Activated CD4-positive, alpha-beta T cell treated with anti-CD3 and anti-CD28 coated beads, Interleukin-2, Interleukin-4, amounts not matched to agents 100 ng/mL and 50 ng/mL, durations not matched to agents 16 hours and 8 hours (primary cell): ENCODE data around the gene HDLBP.
A peak's percentile ranks its signal among the peaks of the same experiment; 100 is the strongest.
"Not testable (repeated sequence)": the region's sequence is repeated elsewhere in the genome, so short reads cannot be mapped to it uniquely, and the experiment has no call there.

ENCODE experiments used
- DNase-seq: peaks from one replicate; pipeline ENCODE4 v3.0.0-alpha.2; 2020; ENCODE audit warnings: low spot score

HDLBP gene

GRCh38 chr2:241329669-241330615, 14.5 kb upstream of the HDLBP start:
- DNase-seq: no peak

- no peak for DNase-seq
These were observed 9.8 kb upstream of the HDLBP start for GRCh38 chr2:241325257-241325656.

- DNase-seq: no peak
These were observed 9.3 kb upstream of the HDLBP start for GRCh38 chr2:241324775-241325174.

- no peak for DNase-seq
These were observed 8.3 kb upstream of the HDLBP start for GRCh38 chr2:241323778-241324177.

- no peak for DNase-seq
These were observed 6.4 kb upstream of the HDLBP start for GRCh38 chr2:241321886-241322285.

GRCh38 chr2:241321033-241321432, 5.6 kb upstream of the HDLBP start:
- DNase-seq: no peak

GRCh38 chr2:241320394-241320793, 4.9 kb upstream of the HDLBP start:
- no peak for DNase-seq

GRCh38 chr2:241318830-241319229, 3.4 kb upstream of the HDLBP start:
- DNase-seq: not testable (repeated sequence)

GRCh38 chr2:241317391-241317790, 1.9 kb upstream of the HDLBP start:
- no peak for DNase-seq

- DNase-seq: no peak
These were observed 1.4 kb upstream of the HDLBP start for GRCh38 chr2:241316825-241317224.

GRCh38 chr2:241315879-241316631, 583 bp upstream of the HDLBP start, which contains the start of gene SEPTIN2:
TSS of gene SEPTIN2 (plus strand) at chr2:241315925. CDS start at chr2:241324233, 8,308 bp downstream.
- DNase-seq: peak; percentile 62

- no peak for DNase-seq
These were observed 1.0 kb downstream of the HDLBP start for GRCh38 chr2:241314226-241315092.

- DNase-seq: no peak
These were observed 1.9 kb downstream of the HDLBP start for GRCh38 chr2:241313543-241314095.

GRCh38 chr2:241312082-241312481, 3.4 kb downstream of the HDLBP start:
- DNase-seq: no peak

- DNase-seq: peak; percentile 33
These were observed 4.4 kb downstream of the HDLBP start for GRCh38 chr2:241310917-241311566.

- peak; percentile 73 for DNase-seq
These were observed 5.8 kb downstream of the HDLBP start for GRCh38 chr2:241309684-241310117.

- no peak for DNase-seq
These were observed 6.5 kb downstream of the HDLBP start for GRCh38 chr2:241308832-241309500.

GRCh38 chr2:241308267-241308666, 7.2 kb downstream of the HDLBP start:
- no peak for DNase-seq

- DNase-seq: no peak
These were observed 8.4 kb downstream of the HDLBP start for GRCh38 chr2:241307055-241307454.

- no peak for DNase-seq
These were observed 11.3 kb downstream of the HDLBP start for GRCh38 chr2:241304039-241304670.
